HG03342 (cell line): ENCODE data around the gene UNC80.

Source experiments
- ATAC-seq: cut with Tn5 transposase; IDR thresholded peaks from one replicate; pipeline ENCODE4 v1.9.1; 2021; ENCODE audit warnings: mild to moderate bottlenecking, moderate library complexity; ENCODE audit not compliant: unreplicated experiment

UNC80 gene

DNA sequence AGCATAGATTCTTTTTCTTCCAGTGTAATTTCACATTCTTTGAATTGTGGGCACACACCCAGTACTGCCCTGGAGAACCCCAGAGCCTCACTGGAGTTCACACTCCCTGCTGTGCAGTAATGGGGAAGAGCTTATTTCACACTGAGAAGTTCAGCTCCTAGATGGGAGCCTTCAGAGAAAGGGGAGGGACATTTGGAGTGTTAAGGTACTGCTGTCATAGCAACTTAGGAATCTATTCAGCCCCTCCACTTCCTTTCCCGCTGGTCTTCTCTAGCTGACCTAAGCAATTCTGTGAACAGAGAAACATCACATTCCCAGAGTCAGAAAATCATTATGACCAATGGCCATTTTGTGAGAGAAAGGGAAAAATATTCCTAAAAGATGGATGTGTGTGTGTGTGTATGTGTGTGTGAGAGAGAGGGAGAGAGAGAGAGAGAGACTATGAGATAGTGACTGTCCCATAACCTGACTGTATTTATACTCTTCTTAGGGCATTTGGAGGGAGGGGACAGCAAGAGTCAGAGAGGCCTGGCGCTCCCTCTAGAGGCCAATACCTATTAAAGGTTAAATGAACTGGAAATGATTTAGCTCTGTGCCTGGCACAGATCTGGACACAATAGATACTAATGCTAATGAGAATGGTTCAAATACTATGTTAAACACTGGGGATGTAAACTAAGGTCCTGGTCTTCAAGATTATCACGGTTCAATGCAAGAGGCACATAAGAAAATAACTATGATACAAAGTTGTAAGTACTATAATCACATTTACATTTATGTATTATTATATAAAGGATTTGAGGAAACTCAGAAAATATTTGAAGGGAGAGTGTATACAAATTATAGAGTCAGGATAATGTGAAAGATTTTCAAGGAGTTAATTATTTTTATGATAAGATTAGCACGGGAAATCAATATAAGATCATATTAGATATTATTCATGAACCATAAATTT is 189.3 kb downstream of the UNC80 start:
- ATAC-seq: peak; percentile 95

DNA sequence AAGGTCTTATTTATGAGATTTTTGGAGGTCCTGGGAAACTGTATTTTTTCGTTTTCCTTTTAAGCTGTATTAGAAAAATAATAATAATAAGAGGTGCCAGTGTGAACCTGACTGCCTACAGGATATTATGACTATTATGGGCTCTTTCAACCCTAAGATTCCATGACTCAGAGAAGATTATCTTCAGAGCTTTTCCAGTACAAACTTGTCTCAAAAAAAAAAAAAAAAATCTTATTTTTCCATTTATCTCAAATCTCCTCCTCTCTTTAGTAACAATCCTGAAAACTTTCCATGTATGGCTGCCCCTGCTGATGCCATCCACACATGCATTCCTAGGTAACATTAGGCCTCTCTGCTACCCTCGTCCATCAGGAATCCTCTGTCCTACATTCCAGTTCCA is 194.1 kb downstream of the UNC80 start:
- no peak for ATAC-seq

DNA sequence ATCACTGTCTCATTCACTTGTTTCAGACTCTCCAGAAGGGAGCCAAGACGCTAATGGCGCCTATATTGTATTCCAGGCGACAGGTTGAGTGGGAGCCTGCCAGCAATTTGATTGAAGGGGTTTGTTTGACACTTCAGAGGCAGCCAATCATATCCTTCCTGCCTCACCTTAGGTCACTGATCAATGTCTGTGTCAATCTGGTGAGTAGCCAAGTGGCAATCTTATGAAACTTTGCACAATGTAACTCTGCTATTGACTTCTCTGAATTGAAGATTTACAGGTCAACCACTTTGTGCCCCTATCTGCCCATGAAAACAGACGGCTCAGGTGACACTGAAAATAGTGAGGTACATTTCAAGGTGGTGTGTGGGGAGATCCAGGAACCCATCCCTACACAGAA is 198.1 kb downstream of the UNC80 start:
- no peak for ATAC-seq

DNA sequence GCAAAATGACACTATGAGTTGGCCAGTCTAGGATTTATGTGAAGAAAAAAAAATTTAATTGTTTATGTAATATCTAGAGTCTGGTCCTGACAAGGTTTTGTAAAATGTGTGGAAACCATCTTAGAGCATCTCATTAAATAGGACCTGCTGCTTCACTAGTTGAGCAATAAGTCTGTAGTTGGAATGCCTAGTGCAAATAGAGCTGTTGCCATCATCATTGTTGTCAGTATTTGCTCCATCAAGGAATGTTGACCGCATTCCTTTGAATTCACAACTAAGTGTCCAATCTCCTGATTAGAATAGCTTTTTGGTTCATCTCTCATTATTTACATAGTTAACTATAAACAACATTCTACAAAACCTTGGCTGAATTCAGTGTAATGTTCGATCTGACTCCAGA is 198.6 kb downstream of the UNC80 start:
- ATAC-seq: no peak

DNA sequence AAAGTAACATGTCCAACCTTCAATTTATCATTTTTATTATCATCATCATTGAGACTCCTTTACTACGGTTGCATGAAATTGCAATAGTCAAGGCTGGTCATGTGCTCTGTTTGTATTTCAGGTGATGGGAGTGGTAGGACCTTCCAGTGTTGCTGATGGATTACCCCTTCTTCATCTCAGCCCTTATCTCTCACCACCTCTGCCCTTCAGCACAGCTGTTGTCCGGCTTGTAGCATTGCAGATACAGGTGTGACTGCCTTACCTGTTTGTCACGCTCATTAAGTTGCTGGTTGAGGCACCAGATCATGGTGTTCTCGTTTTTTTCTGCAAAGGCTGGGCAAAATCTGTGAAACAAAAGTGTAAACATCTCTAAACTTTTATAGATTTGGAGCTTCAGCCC is 199.1 kb downstream of the UNC80 start:
- no peak for ATAC-seq

DNA sequence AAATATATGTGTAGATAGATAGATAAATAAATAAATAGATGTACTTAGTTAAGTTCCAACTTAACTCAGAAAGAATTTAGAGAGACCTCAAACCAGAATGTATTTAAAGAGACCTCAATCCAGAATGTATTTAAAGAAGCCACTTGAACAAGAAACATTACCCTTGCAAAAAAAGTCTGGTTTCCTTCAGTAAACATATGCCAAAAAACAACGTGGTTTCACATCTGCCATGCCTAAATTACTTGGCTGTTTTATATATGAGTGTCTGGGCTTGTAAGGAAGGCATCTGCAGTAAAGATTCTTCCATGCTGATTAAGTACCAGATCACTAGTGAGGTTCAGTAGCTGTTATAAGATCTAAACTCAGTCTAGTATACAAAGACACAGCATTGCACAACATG is 201.7 kb downstream of the UNC80 start:
- ATAC-seq: no peak

DNA sequence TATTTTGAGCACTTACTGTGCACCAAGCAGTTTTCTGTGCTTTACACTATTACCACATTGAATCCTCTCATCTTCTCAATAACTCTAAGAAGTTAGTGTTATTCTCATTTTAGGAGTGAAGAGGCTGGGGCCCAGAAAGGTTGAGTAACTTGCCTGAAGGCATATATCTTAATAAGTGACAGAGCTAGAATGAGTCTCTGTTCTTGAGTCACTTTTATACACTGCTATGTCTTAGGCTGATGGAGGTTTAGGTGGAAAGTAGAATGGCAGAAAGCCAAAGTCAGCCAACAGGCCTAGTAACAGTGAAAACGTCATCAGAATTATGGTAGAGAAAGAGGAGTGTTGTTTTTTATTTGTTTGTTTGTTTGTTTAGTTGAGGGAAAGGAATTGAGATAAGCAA is 202.9 kb downstream of the UNC80 start:
- ATAC-seq: no peak

DNA sequence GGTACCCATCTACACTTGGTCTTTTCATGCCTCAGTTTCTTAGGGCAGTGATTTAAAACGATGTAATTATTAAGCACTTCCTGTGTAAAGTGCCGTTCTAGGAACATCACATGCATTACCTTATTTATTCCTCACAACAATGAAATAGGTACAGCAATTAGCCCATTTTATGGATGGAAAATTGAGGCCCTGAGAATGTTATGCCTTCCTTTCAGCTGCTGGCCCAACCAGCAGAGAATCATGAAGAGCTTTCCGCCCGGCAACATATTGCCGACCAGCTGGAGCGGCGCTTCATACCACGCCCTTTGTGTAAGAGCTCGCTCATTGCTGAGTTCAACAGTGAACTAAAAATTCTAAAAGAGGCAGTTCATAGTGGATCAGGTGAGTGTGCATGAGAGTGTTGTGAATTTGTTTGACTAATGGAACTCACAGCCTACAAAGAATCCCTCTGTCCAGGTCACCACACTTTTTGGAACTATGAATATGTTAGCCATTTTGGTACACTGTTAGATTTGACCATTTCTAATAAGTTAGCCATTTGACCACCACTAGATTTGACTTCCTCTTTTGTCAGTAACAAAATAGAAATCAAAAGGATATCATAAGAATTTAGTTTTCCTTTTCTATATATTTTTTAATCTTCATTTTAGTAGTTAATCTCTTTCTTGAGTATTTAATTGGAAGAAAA is 205.2 kb downstream of the UNC80 start:
- peak; percentile 89 for ATAC-seq

DNA sequence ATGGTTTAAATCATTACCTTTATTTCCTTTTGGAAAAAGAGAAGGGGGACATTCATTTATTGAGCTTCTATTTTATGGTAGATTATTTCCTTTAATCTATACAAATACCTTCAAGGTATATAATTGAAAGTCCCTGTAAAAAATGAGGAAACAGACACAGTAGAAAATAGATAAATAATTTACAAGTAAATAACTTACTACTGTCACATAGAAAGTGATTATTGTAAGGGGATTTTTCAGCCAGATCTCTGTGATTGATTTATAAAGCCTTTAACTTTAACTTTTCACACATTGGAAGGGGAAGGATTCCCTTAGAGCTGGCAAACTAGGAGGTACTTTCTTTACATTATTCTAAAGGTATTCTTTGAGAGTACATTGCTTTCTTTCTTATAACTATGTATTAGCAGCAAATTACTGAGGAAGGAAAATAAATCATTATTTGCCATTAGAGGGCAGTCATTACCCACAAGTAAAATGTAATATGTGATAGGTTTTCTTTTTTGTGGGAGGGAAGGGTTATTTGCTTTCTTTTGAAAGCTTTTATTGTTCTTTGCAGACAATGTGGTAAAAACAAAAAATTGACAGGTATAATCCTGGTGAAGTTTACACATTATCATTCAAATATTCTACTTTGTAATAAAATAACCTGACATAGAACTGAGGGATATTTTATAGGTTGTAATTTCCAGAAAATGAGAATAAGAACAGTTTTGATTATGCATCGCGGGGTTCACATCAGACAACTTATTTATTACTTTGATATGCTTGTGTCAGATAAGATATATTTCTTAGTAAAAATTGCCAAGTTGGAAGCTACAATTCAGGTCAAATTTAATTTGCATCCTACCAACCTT is 206.0 kb downstream of the UNC80 start:
- peak; percentile 44 for ATAC-seq

DNA sequence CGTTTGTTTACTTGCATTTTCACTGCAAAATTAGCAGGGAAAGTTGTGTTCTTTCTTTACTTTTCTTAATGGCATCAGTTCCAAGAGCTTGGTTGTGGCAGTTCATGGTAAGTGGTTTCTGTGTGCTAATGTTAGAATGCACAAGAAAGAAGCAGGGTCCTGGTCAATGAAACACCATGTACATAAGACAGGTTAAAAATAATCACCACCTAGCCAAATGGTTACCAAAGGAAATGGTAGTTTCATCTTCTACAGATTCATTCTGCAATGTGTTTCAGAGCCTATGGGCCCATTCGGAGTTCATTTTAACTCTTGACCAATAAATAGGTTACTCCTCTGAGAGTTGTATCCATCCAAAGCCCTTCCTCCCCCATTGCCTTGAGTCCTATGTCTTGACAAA is 212.7 kb downstream of the UNC80 start:
- no peak for ATAC-seq

DNA sequence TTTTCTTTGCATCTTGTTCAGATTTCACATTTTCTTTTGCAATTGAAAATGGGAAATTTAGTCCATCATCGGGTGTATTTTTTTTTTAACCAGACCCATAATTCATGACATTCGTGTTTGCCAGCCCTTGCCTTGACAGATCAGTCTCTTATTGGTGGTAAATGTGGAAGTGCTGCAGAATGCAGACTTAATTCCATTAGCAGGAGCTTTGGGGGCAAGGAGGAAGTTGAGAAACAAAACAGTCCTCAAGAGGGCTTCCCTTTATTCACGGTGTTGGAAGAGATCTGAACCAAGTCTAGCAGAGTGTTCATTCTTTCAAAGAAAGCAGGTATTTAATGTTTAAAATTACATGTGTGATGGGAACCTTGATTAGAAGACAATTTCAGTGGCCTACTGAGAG is 214.2 kb downstream of the UNC80 start:
- ATAC-seq: no peak

DNA sequence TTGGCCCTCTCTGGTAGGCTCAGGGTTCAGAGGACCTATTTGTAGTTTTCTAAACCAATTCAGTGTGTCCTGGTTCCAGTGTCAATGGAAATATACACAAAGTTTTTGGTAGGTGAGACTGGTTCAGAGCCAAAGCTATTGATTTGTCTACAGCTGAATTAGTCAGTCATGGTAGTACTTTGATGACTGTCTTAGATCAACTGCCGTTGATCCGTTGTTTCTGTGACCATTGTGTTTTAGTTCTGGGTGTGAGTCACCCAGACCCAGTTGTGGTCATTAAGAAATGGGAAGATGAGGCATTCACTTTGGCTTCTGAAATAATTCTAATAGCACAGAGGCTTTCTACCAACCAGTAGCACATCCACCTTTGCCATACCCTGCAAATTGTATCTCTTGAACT is 214.8 kb downstream of the UNC80 start:
- ATAC-seq: no peak

DNA sequence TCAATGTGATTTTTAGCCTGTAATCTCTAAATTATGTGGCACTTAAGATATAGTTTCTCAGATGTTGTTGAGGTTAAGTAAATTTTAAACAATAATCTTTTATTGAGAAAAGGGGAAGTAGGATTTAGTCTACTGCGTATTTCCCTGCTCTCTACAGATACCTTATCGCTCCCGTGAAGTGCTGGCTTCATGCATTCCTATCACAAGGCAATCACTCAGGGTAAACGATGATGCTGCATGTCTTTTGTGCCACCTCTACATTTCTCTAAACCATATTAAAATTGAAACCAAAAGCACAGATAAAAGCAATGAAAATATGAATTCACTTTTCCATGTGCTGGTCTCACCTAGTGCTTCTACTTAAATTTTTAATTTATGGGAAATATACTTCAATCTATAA is 216.4 kb downstream of the UNC80 start:
- ATAC-seq: peak; percentile 56

DNA sequence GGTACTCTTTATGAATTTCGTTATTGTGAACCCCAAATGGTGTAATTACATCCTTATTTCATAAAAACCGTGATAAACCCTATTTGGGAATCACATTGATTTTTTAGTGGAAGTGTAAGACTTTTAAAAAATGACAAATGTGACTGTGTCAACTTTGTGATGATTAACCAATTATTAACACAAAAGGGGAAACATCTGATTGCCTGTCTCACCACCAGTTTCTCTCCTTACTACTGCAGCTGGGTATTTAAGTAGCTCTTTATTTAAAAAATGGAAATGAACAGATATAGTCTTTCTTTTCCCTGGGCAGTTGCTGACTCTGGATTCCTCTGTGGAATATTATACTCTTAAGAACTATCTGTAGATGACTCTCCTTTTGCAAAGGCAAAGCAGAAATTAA is 219.2 kb downstream of the UNC80 start:
- ATAC-seq: no peak

DNA sequence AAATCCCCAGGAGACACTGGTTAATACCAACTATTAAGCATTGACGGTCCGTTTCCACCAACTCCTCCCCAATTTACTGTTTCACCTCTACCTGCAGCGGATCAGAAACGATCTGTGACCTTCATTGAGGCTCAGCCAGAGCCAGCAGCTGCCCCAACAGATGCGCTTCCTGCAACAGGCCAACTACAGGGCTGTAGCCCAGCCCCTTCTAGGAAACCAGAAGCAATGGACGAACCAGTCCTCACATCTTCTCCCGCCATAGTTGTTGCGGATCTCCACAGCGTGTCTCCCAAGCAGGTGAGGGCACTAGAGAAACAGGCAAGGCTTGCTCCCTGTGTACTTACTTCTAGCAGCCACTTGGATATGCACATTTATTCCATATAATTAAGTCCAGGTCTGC is 222.3 kb downstream of the UNC80 start:
- ATAC-seq: no peak

DNA sequence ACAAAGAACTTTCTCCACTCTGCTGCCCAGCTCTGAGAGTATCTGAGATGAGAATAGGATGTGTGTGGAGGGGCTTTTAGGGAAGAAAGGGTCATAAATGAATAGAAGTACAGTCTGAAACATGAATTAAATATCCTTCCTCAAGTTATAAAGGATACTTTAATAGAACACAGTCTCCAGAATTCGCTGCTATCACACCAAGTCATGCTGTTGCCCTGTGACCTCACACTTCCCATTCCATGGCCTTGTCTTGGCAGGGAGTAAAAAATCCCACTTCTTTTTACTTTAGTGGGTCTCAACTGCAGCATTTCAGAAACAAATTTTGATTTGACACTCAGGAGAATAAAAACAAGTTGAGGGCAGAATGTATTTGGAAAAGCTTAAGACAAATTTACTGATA is 227.0 kb downstream of the UNC80 start:
- ATAC-seq: no peak

DNA sequence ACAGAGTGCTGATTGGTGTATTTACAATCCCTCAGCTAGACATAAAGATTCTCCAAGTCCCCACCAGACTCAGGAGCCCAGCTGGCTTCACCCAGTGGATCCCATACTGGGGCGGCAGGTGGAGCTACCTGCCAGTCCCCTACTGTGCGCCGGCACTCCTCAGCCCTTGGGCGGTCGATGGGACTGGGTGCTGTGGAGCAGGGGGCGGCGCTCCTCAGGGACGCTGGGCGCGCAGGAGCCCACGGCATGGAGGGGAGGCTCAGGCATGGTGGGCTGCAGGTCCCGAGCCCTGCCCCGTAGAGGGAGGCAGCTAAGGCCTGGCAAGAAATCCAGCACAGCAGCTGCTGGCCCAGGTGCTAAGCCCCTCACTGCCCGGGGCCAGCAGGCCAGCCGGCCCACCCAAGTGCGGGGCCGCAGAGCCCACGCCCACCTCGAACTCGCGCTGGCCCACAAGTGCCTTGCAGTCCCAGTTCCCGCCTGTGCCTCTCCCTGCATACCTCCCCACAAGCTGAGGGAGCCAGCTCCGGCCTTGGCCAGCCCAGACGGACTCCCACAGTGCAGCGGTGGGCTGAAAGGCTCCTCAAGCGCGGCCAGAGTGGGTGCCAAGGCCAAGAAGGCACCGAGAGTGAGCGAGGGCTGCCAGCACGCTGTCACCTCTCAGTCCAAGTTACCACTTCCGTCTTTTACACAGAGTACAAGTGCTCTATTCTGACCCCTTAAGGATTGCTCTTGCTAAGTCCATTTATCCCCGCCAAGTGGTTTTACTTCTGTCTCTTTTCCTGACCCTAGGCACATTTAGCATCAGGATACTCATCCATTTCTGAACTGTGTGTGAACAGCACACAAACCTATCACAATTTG is 229.1 kb downstream of the UNC80 start:
- ATAC-seq: no peak

DNA sequence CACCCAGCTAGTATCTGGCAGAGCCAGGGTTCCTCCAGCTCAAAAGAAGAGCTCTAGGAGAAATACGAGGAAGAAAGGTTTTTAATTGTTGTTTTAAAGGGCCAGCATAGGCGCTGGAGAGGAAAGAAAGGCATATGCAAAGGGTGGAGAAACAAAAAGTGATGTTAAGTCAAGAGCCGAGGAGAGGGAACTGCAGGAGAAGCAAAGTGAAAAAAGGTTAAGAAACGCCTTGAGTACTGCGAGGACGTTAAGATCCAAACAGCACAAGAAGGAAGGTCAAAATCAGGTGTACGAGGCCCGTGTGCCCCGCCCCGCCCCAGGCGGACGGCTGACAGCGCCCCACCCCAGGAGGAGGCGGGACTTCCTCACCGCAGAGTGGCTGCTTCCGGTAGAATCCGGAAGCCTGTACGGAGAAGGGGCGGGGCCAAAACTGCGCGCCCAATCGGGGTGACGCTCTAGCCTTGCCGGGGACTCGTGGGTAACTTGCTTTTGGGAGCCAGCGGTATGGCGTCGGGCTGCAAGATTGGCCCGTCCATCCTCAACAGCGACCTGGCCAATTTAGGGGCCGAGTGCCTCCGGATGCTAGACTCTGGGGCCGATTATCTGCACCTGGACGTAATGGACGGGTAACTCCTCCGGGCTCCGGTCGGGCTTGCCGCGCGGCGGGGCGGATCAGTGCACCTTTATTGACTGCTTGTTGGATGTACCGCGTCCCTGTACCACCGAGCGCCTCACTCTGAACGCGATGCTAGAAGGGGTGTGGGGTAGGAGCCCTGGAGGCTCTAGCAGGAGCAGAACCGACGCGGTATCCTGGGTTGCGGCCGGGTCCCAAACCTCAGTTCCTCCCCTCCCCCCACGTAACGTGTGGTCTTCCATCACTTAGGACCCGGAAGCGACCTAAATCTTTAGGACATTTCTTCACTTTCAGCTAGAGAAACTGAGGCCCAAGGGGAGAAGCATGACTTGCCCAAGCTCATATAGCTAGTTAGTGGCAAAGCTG is 230.8 kb downstream of the UNC80 start, which contains the start of gene RPE:
Gene RPE, plus strand, starts transcription at position 481 of the 1,000 bp plus-strand sequence. Its CDS starts 24 bp downstream, at position 505.
- ATAC-seq: peak; percentile 100

DNA sequence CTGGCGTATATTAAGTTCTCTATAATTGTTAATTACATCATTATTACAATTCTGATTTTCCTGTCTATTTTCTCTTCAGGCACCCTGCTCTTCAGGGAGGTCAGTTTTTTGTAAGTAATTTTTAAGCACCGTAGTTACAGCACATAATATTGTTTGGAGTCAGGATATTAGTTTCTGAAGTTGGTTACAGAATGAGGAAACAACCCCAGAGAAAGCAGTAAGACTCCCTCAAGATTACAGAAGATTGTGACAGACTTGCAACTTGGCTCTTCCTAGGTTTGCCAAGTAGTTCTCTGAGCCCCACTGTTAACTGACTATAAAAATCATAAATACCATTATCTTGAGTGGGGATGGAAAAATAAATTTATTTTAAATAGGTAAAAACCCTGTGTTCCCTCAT is 231.7 kb downstream of the UNC80 start:
- no peak for ATAC-seq
